Adipocyte (in vitro differentiated cells): ENCODE data around the gene NLRP8.

Experiments
- DNase-seq: peaks from one replicate; pipeline ENCODE4 v3.0.0-alpha.2; 2015; ENCODE audit warnings: low read depth
- H3K27me3 ChIP-seq: replicated peaks from 2 replicates; pipeline ENCODE4 v1.7.0; 2013; ENCODE audit warnings: mild to moderate bottlenecking, low read length, moderate library complexity; ENCODE audit not compliant: control insufficient read depth, insufficient read depth
- H3K36me3 ChIP-seq: 2 replicates; pipeline ENCODE4 v1.7.0; 2013; ENCODE audit warnings: low read length, mild to moderate bottlenecking, moderate library complexity; ENCODE audit not compliant: control insufficient read depth, insufficient read depth, severe bottlenecking
- H3K4me1 ChIP-seq: 2 replicates; pipeline ENCODE4 v1.7.0; 2013; ENCODE audit warnings: mild to moderate bottlenecking, low read length, moderate library complexity; ENCODE audit not compliant: control insufficient read depth, insufficient read depth
- H3K4me3 ChIP-seq: 2 replicates; pipeline ENCODE4 v1.7.0; 2013; ENCODE audit warnings: mild to moderate bottlenecking, low read length, moderate library complexity
- H3K9ac ChIP-seq: 2 replicates; pipeline ENCODE4 v1.7.0; 2013; ENCODE audit warnings: mild to moderate bottlenecking, low read length, moderate library complexity
- H3K9me3 ChIP-seq: 2 replicates; pipeline ENCODE4 v1.7.0; 2013; ENCODE audit warnings: mild to moderate bottlenecking, low read length, moderate library complexity; ENCODE audit not compliant: control insufficient read depth

The NLRP8 gene

DNA sequence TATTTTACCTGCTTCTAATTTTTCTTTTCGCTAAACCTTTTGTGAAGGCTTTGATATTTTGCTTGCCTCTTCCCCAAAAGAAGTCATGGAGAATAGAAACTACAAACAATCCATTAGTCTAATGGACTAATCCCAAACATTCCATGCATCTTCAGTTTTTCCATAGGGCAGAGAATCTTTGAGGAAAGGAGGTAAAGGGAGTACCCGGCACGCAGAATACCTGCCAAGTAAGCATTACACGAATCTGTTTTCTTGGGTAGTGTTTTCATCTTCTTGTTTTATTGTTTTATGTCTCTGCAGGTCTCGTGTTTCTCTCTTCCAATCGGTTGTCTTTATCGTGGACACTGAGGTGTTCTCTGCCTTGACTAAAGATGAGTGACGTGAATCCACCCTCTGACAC lies at the start of gene NLRP8:
TSS of gene NLRP8 (plus strand) at position 301 of the 400 bp plus-strand sequence.
- Histone ChIP-seq H3K27me3 (no peaks in the 10 kb centered on the region), H3K4me1 (no peaks in the 10 kb centered on the region), H3K9me3 (peaks cover 7% of the 10 kb centered on the region), H3K9ac (no peak within 1 kb of the TSS), H3K36me3 (no peaks in the 10 kb centered on the region), H3K4me3 (no peak within 1 kb of the TSS)
- no peak for DNase-seq

- Histone ChIP-seq H3K4me3 (no peak overlapping the region), H3K27me3 (no peaks in the 10 kb centered on the region), H3K4me1 (no peaks in the 10 kb centered on the region), H3K9me3 (no peaks in the 10 kb centered on the region), H3K36me3 (no peaks in the 10 kb centered on the region), H3K9ac (no peak overlapping the region)
- DNase-seq: no peak
These were observed 48.7 kb upstream of the NLRP8 start for GRCh38 chr19:55898911-55899310.

DNA sequence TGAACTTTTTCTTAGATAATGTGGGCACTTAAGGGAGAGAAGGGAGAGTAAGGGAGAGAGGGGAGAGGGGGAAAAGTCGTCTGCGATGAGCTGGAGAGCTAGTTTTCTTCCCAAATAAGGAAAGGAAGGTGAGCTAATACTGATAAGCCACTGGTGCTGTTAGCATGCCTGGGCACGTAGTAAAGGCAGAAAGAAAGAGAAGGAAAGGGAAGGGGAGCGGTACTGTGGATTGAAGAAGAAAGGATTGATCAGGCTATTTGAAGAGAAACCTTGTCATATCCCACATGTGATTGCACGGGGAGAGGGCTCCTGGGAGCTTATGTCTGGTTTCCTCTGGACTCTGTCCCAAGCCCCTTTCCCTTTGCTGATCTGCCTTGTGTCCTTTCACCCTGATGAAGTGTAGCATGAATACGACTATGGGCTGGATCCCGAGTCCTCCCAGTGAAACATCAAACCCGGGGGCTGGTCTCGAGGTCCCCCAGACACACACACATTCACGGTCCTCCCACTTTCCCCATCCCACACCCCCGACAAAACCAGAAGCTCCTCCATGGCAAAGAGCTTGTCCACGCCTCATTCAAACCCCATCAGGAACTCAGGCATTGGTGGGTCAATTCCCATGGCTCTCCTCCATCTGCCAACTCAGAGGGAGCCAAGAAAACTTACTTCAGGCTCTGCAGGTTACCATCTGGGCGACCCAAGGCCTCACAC lies 46.1 kb upstream of the NLRP8 start:
- no peaks in the 10 kb centered on the region for H3K9me3 ChIP-seq
- no peak for DNase-seq
- no peaks in the 10 kb centered on the region for H3K36me3 ChIP-seq
- no peak overlapping the region for H3K9ac ChIP-seq
- no peaks in the 10 kb centered on the region for H3K27me3 ChIP-seq
- H3K4me1 ChIP-seq: no peaks in the 10 kb centered on the region
- H3K4me3 ChIP-seq: no peak overlapping the region

- Histone ChIP-seq H3K4me3 (no peak overlapping the region), H3K9me3 (no peaks in the 10 kb centered on the region), H3K4me1 (no peaks in the 10 kb centered on the region), H3K9ac (no peak overlapping the region), H3K27me3 (no peaks in the 10 kb centered on the region), H3K36me3 (no peaks in the 10 kb centered on the region)
- DNase-seq: no peak
These were observed 45.4 kb upstream of the NLRP8 start for GRCh38 chr19:55902080-55902751.

DNA sequence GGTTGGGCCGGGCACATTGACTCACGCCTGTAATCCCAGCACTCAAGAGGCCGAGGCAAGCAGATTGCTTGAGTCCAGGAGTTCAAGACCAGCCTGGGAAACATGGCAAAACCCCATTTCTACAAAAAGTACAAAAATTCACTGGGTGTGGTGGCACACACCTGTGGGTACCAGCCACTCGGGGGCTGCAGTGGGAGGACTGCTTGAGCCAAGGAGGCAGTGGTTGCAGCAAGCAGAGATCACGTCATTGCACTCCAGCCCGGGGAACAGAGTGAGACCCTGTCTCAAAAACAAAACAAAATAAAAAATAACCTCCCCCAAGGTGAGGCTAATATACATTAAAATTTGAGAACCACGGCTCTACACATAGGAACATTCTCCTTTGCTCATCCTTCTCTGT lies 40.3 kb upstream of the NLRP8 start:
- DNase-seq: no peak
- Histone ChIP-seq H3K4me3 (no peak overlapping the region), H3K9me3 (peaks cover 3% of the 10 kb centered on the region), H3K36me3 (no peaks in the 10 kb centered on the region), H3K9ac (no peak overlapping the region), H3K27me3 (no peaks in the 10 kb centered on the region), H3K4me1 (no peaks in the 10 kb centered on the region)

DNA sequence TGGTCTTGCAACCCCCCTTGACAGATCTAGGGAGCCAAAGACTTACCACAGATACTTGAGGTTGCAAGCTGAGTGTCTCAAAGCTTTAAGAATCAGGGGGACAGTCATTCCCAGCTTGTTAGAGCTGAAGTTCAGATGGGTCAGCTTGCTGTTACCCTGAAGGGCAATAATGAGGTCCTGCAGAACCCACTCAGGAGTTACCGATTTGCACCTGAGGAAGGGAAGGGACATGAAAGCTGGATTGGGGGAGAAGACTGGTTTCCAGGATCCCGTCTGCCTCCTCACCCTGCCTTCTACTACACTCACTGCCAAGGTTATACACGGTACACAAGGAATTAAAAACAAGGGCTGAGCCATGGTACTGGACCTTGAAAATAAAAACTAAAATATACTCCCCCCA lies 39.9 kb upstream of the NLRP8 start:
- peaks cover 5% of the 10 kb centered on the region for H3K9me3 ChIP-seq
- H3K4me3 ChIP-seq: no peak overlapping the region
- H3K4me1 ChIP-seq: no peaks in the 10 kb centered on the region
- DNase-seq: no peak
- H3K27me3 ChIP-seq: no peaks in the 10 kb centered on the region
- H3K9ac ChIP-seq: no peak overlapping the region
- H3K36me3 ChIP-seq: no peaks in the 10 kb centered on the region

- no peak overlapping the region for H3K9ac ChIP-seq
- H3K27me3 ChIP-seq: no peaks in the 10 kb centered on the region
- DNase-seq: no peak
- H3K9me3 ChIP-seq: peaks cover 5% of the 10 kb centered on the region
- no peaks in the 10 kb centered on the region for H3K36me3 ChIP-seq
- H3K4me3 ChIP-seq: no peak overlapping the region
- no peaks in the 10 kb centered on the region for H3K4me1 ChIP-seq
These were observed 37.8 kb upstream of the NLRP8 start for GRCh38 chr19:55909801-55910200.

- H3K9me3 ChIP-seq: peaks cover 5% of the 10 kb centered on the region
- no peak overlapping the region for H3K9ac ChIP-seq
- H3K4me1 ChIP-seq: no peaks in the 10 kb centered on the region
- no peak for DNase-seq
- no peak overlapping the region for H3K4me3 ChIP-seq
- H3K27me3 ChIP-seq: no peaks in the 10 kb centered on the region
- no peaks in the 10 kb centered on the region for H3K36me3 ChIP-seq
These were observed 34.7 kb upstream of the NLRP8 start for GRCh38 chr19:55912916-55913315.

- Histone ChIP-seq H3K27me3 (no peaks in the 10 kb centered on the region), H3K4me3 (no peak overlapping the region), H3K9ac (no peak overlapping the region), H3K9me3 (peaks cover 6% of the 10 kb centered on the region), H3K36me3 (no peaks in the 10 kb centered on the region), H3K4me1 (no peaks in the 10 kb centered on the region)
- DNase-seq: no peak
These were observed 33.9 kb upstream of the NLRP8 start for GRCh38 chr19:55913643-55914268.

- no peak for DNase-seq
- no peak overlapping the region for H3K9ac ChIP-seq
- no peaks in the 10 kb centered on the region for H3K27me3 ChIP-seq
- no peaks in the 10 kb centered on the region for H3K36me3 ChIP-seq
- H3K9me3 ChIP-seq: peaks cover 11% of the 10 kb centered on the region
- no peak overlapping the region for H3K4me3 ChIP-seq
- no peaks in the 10 kb centered on the region for H3K4me1 ChIP-seq
These were observed 24.1 kb upstream of the NLRP8 start for GRCh38 chr19:55923556-55923955.

- H3K4me3 ChIP-seq: no peak overlapping the region
- H3K36me3 ChIP-seq: no peaks in the 10 kb centered on the region
- no peak for DNase-seq
- no peaks in the 10 kb centered on the region for H3K27me3 ChIP-seq
- H3K9me3 ChIP-seq: no peaks in the 10 kb centered on the region
- H3K9ac ChIP-seq: no peak overlapping the region
- H3K4me1 ChIP-seq: no peaks in the 10 kb centered on the region
These were observed 19.6 kb upstream of the NLRP8 start for GRCh38 chr19:55927991-55928390.
